H9 (cell line): Measurements from ENCODE around the gene GABRG1. TPM values are rescaled to one million over a fixed set of nuclear protein-coding genes. Genes with fewer than 3 reads are reported as not detected.
A peak's percentile ranks its signal among the peaks of the same experiment; 100 is the strongest.

Source experiments
- DNase-seq: peaks from one replicate; pipeline ENCODE4 v3.0.0-alpha.2; 2017
- H2AFZ ChIP-seq: one replicate; pipeline ENCODE4 v1.6.1; 2013; ENCODE audit warnings: mild to moderate bottlenecking, low read length, control low read depth, moderate library complexity
- H2AK5ac ChIP-seq: 2 replicates; pipeline ENCODE4 v1.6.1; 2013; ENCODE audit warnings: low read length, control low read depth, mixed read lengths; ENCODE audit not compliant: insufficient read length
- H2BK120ac ChIP-seq: one replicate; pipeline ENCODE4 v1.6.1; 2013; ENCODE audit warnings: low read depth, mild to moderate bottlenecking, low read length, control low read depth, inconsistent platforms; ENCODE audit not compliant: poor library complexity, severe bottlenecking
- H2BK12ac ChIP-seq: 2 replicates; pipeline ENCODE4 v1.6.1; 2013; ENCODE audit warnings: low read length, control low read depth, mixed read lengths, low read depth; ENCODE audit not compliant: insufficient read length
- H2BK15ac ChIP-seq: 2 replicates; pipeline ENCODE4 v1.6.1; 2013; ENCODE audit warnings: low read depth, low read length, control low read depth
- H2BK20ac ChIP-seq: one replicate; pipeline ENCODE4 v1.6.1; 2013; ENCODE audit warnings: low read depth, mild to moderate bottlenecking, low read length, control low read depth, inconsistent platforms; ENCODE audit not compliant: poor library complexity, severe bottlenecking
- H2BK5ac ChIP-seq: 2 replicates; pipeline ENCODE4 v1.6.1; 2013; ENCODE audit warnings: low read length, control low read depth, mixed read lengths; ENCODE audit not compliant: insufficient read length
- H3K14ac ChIP-seq: 2 replicates; pipeline ENCODE4 v1.6.1; 2013; ENCODE audit warnings: low read length, control low read depth; ENCODE audit not compliant: insufficient read depth
- H3K18ac ChIP-seq: 2 replicates; pipeline ENCODE4 v1.6.1; 2013; ENCODE audit warnings: low read depth, mild to moderate bottlenecking, mixed read lengths, low read length, control low read depth; ENCODE audit not compliant: insufficient read length
- H3K23ac ChIP-seq: 2 replicates; pipeline ENCODE4 v1.6.1; 2013; ENCODE audit warnings: low read length, control low read depth, mixed read lengths, low read depth; ENCODE audit not compliant: insufficient read length
- H3K23me2 ChIP-seq: 2 replicates; pipeline ENCODE4 v1.6.1; 2013; ENCODE audit warnings: low read depth, mild to moderate bottlenecking, mixed read lengths, low read length, control low read depth; ENCODE audit not compliant: insufficient read length, poor library complexity, severe bottlenecking
- H3K27ac ChIP-seq: 2 replicates; pipeline ENCODE4 v1.5.1; 2013; ENCODE audit warnings: low read length, control low read depth, mixed read lengths, low read depth; ENCODE audit not compliant: insufficient read length
- H3K27me3 ChIP-seq: 2 replicates; pipeline ENCODE4 v1.6.1; 2013; ENCODE audit warnings: low read length, control low read depth, inconsistent platforms; ENCODE audit not compliant: insufficient read depth
- H3K4ac ChIP-seq: 2 replicates; pipeline ENCODE4 v1.6.1; 2013; ENCODE audit warnings: low read depth, mild to moderate bottlenecking, control low read depth, inconsistent platforms, low read length, moderate library complexity
- H3K4me1 ChIP-seq: 2 replicates; pipeline ENCODE4 v1.6.1; 2013; ENCODE audit warnings: low read length, control low read depth, inconsistent platforms; ENCODE audit not compliant: insufficient read depth
- H3K4me2 ChIP-seq: 2 replicates; pipeline ENCODE4 v1.6.1; 2013; ENCODE audit warnings: low read length, control low read depth, mixed read lengths; ENCODE audit not compliant: insufficient read length, insufficient read depth
- H3K56ac ChIP-seq: 2 replicates; pipeline ENCODE4 v1.6.1; 2013; ENCODE audit warnings: low read depth, mild to moderate bottlenecking, mixed read lengths, low read length, control low read depth; ENCODE audit not compliant: insufficient read length
- H3K79me1 ChIP-seq: 2 replicates; pipeline ENCODE4 v1.6.1; 2013; ENCODE audit warnings: low read depth, mild to moderate bottlenecking, moderate library complexity, low read length, control low read depth, inconsistent platforms; ENCODE audit not compliant: insufficient read depth, poor library complexity, severe bottlenecking
- H3K79me2 ChIP-seq: 2 replicates; pipeline ENCODE4 v1.6.1; 2013; ENCODE audit warnings: low read length, control low read depth, inconsistent platforms; ENCODE audit not compliant: insufficient read depth
- H3K9ac ChIP-seq: 2 replicates; pipeline ENCODE4 v1.6.1; 2013; ENCODE audit warnings: low read length, control low read depth, mixed read lengths; ENCODE audit not compliant: insufficient read length; ENCODE audit errors: extremely low read depth
- H3K9me3 ChIP-seq: one replicate; pipeline ENCODE4 v1.6.1; 2013; ENCODE audit warnings: low read depth, low read length, inconsistent platforms; ENCODE audit not compliant: control insufficient read depth
- H3T11ph ChIP-seq: one replicate; pipeline ENCODE4 v1.6.1; 2013; ENCODE audit warnings: mild to moderate bottlenecking, low read length, control low read depth, inconsistent platforms
- H4K20me1 ChIP-seq: one replicate; pipeline ENCODE4 v1.6.1; 2013; ENCODE audit not compliant: control insufficient read depth, insufficient read length, insufficient read depth
- H4K5ac ChIP-seq: 2 replicates; pipeline ENCODE4 v1.6.1; 2013; ENCODE audit warnings: low read depth, mild to moderate bottlenecking, mixed read lengths, low read length, control low read depth; ENCODE audit not compliant: insufficient read length
- H4K8ac ChIP-seq: replicated peaks from 2 replicates; pipeline ENCODE4 v1.6.1; 2013; ENCODE audit warnings: low read length, control low read depth, mixed read lengths, low read depth; ENCODE audit not compliant: insufficient read length
- H4K91ac ChIP-seq: 2 replicates; pipeline ENCODE4 v1.6.1; 2013; ENCODE audit warnings: low read depth, mild to moderate bottlenecking, moderate library complexity, mixed read lengths, low read length, control low read depth; ENCODE audit not compliant: insufficient read length
- H3K27ac Mint-ChIP-seq, 3 experiments: 2 replicates in 2 of 3; 3 replicates in 1 of 3; pipeline ENCODE4 v1.8.0; 2020 to 2021; ENCODE audit warnings: mixed read lengths in 3 of 3, mild to moderate bottlenecking in 1 of 3, moderate library complexity in 1 of 3
- H3K27me3 Mint-ChIP-seq: 2 replicates; pipeline ENCODE4 v1.8.0; 2021; ENCODE audit warnings: low read depth, mild to moderate bottlenecking, moderate library complexity, mixed read lengths
- H3K36me3 Mint-ChIP-seq, 3 experiments: 2 replicates in 2 of 3; 3 replicates in 1 of 3; pipeline ENCODE4 v1.8.0; 2020 to 2021; ENCODE audit warnings: low read depth in 3 of 3, mixed read lengths in 3 of 3; ENCODE audit not compliant: insufficient read depth in 1 of 3
- H3K4me1 Mint-ChIP-seq, 2 experiments: 2 replicates each; pipeline ENCODE4 v1.8.0; 2020; ENCODE audit warnings: mixed read lengths in 2 of 2
- H3K4me3 Mint-ChIP-seq, 2 experiments: 2 replicates in 1 of 2; 3 replicates in 1 of 2; pipeline ENCODE4 v1.8.0; 2020 to 2021; ENCODE audit warnings: mild to moderate bottlenecking in 2 of 2, mixed read lengths in 2 of 2, moderate library complexity in 1 of 2
- H3K9me3 Mint-ChIP-seq, 2 experiments: 2 replicates in 1 of 2; 3 replicates in 1 of 2; pipeline ENCODE4 v1.8.0; 2020; ENCODE audit warnings: mild to moderate bottlenecking in 2 of 2, mixed read lengths in 2 of 2, moderate library complexity in 1 of 2
- WGBS: extraction: QIAGEN DNeasy Blood & Tissue Kit; methylation state at CpG from one replicate; pipeline ENCODE4 v1.1.7; 2013; ENCODE audit warnings: missing lambda C conversion rate, low lambda C conversion rate, mixed read lengths; ENCODE audit not compliant: insufficient read length; ENCODE audit errors: extremely low coverage; 5-methylcytosine and 5-hydroxymethylcytosine counted together
- total RNA-seq: library from RNA; stranded (reverse); gene quantifications from 2 replicates; pipeline ENCODE4 v1.2.1, GENCODE V29; 2021
- TF ChIP-seq, protein P1 (sequence below): fragments of 200-600 bp; sonication (generic); conservative IDR thresholded peaks from 3 replicates; pipeline ENCODE4 v1.8.0; 2021; ENCODE audit warnings: antibody characterized with exemption, mild to moderate bottlenecking

GABRG1 gene
- total RNA-seq, 1 experiment from 2014 or later = 0.11 TPM

DNA sequence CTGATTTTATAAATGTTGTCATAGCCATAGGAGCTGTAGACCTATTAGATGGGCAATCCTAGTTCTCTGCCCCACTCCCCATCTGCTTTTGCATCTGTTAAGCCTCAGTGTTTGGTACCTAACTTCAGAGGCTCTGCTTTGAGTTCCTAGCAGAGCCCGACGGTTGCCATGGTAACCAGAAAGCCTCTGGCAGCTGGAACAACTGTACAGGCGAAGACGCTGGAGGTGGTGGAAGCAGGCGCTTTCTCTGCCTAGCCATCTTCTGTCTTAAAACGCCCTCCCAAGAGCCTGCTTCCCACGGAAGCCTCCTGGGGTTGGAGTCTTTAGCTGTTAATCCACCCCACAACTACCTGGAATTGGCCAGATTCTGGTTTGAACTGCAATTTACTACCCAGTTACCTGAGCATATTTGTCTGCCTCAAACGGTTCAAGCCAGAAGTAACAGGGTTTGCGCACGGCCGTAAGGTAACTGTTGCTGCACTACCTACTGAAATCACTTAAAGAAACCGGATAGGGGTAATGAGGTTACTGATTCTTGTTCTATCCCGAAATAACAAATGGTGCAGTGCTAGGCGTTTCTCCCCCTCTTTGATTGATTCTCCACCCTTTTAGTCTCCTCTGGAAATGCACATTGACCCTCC is 1.0 kb upstream of the GABRG1 start:
- Histone ChIP-seq H3K56ac (no peak overlapping the region), H3K4ac (no peak overlapping the region), H3K79me2 (no peaks in the 10 kb centered on the region), H2AFZ (no peak overlapping the region), H4K91ac (no peak overlapping the region), H3K23me2 (peaks cover 7% of the 10 kb centered on the region), H2BK15ac (no peak overlapping the region), H4K5ac (no peak overlapping the region), H3K27ac (no peak overlapping the region), H4K20me1 (no peaks in the 10 kb centered on the region), H2BK5ac (no peak overlapping the region), H3K4me1 (no peaks in the 10 kb centered on the region), H3K14ac (no peak overlapping the region), H2BK20ac (no peak overlapping the region), H3K23ac (no peak overlapping the region), H3K4me2 (peak overlapping the region; percentile 79), H3K27me3 (no peaks in the 10 kb centered on the region), H4K8ac (no peak overlapping the region), H3T11ph (no peak overlapping the region), H2BK120ac (no peak overlapping the region), H3K9ac (no peak overlapping the region), H3K18ac (no peak overlapping the region), H2BK12ac (no peak overlapping the region), H3K9me3 (no peaks in the 10 kb centered on the region), H3K79me1 (no peaks in the 10 kb centered on the region), H2AK5ac (no peak overlapping the region)
- WGBS = no CpG with 5 or more reads among the region's 14 CpGs
- H3K27me3 Mint-ChIP-seq = peaks cover 3% of the 10 kb centered on the region
- TF ChIP-seq, protein P1, sequence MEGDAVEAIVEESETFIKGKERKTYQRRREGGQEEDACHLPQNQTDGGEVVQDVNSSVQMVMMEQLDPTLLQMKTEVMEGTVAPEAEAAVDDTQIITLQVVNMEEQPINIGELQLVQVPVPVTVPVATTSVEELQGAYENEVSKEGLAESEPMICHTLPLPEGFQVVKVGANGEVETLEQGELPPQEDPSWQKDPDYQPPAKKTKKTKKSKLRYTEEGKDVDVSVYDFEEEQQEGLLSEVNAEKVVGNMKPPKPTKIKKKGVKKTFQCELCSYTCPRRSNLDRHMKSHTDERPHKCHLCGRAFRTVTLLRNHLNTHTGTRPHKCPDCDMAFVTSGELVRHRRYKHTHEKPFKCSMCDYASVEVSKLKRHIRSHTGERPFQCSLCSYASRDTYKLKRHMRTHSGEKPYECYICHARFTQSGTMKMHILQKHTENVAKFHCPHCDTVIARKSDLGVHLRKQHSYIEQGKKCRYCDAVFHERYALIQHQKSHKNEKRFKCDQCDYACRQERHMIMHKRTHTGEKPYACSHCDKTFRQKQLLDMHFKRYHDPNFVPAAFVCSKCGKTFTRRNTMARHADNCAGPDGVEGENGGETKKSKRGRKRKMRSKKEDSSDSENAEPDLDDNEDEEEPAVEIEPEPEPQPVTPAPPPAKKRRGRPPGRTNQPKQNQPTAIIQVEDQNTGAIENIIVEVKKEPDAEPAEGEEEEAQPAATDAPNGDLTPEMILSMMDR = no peak
- H3K4me1 Mint-ChIP-seq = peaks cover 12 to 13% of the 10 kb centered on the region in 2 experiments
- DNase-seq = peak; percentile 65
- H3K27ac Mint-ChIP-seq = no peak overlapping the region; a peak in 2 of 7 replicates
- H3K9me3 Mint-ChIP-seq = no peaks in the 10 kb centered on the region
- H3K4me3 Mint-ChIP-seq = peak overlapping the region; percentile 63 to 88
- no peaks in the 10 kb centered on the region; a peak in 1 of 7 replicates for H3K36me3 Mint-ChIP-seq
